H1 (cell line): ENCODE measurements around the gene ZDHHC8. TPM values are rescaled to one million over a fixed set of nuclear protein-coding genes. Genes with fewer than 3 reads are reported as not detected.

Experiments
- CTCF ChIA-PET: fragments of 300-600 bp; sonication (Branson Sonifier 250); formaldehyde crosslinking; loops from one replicate; lab custom pipeline; 2021; ENCODE audit not compliant: partially characterized antibody; lab: Charles Lee
- POLR2A ChIA-PET: fragments of 300-600 bp; sonication (Branson Sonifier 250); formaldehyde crosslinking; loops from one replicate; lab custom pipeline; 2021; ENCODE audit warnings: inconsistent platforms; ENCODE audit not compliant: partially characterized antibody; lab: Charles Lee
- DNase-seq, 2 experiments: peaks; one replicate each; pipeline versions ENCODE4 v3.0.0 to v3.0.0-alpha.2; 2010 to 2022; ENCODE audit warnings: low spot score in 2 of 2, low read depth in 1 of 2, mixed read lengths in 1 of 2
- FAIRE-seq: peaks from 2 replicates; lab custom pipeline; 2011; peaks lifted over from hg19 to GRCh38; lab: Jason Lieb, UNC
- H2AFZ ChIP-seq: 2 replicates; pipeline ENCODE4 v1.8.1; 2012; ENCODE audit warnings: low read length, inconsistent platforms
- H2AK5ac ChIP-seq: 2 replicates; pipeline ENCODE4 v1.6.1; 2013; ENCODE audit warnings: low read depth, low read length
- H2BK120ac ChIP-seq: replicated peaks from 2 replicates; pipeline ENCODE3; 2013; ENCODE audit warnings: low read depth, low read length, inconsistent platforms
- H2BK12ac ChIP-seq: 2 replicates; pipeline ENCODE4 v1.6.1; 2013; ENCODE audit warnings: low read depth, low read length
- H2BK15ac ChIP-seq: 2 replicates; pipeline ENCODE4 v1.6.1; 2013; ENCODE audit warnings: low read length
- H2BK20ac ChIP-seq: 2 replicates; pipeline ENCODE4 v1.6.1; 2013; ENCODE audit warnings: low read length
- H2BK5ac ChIP-seq: 2 replicates; pipeline ENCODE4 v1.6.1; 2013; ENCODE audit warnings: low read depth, low read length
- H3K14ac ChIP-seq: 2 replicates; pipeline ENCODE4 v1.6.1; 2013; ENCODE audit warnings: inconsistent platforms; ENCODE audit not compliant: insufficient read length
- H3K18ac ChIP-seq: 2 replicates; pipeline ENCODE4 v1.6.1; 2013; ENCODE audit warnings: low read length; ENCODE audit errors: extremely low read depth
- H3K23ac ChIP-seq: 2 replicates; pipeline ENCODE4 v1.6.1; 2013; ENCODE audit warnings: inconsistent platforms; ENCODE audit not compliant: insufficient read length
- H3K23me2 ChIP-seq: 2 replicates; pipeline ENCODE4 v1.6.1; 2013; ENCODE audit warnings: low read depth, low read length
- H3K27ac ChIP-seq: 2 replicates; pipeline ENCODE4 v1.6.1; 2011; ENCODE audit warnings: low read depth, low read length, inconsistent platforms
- H3K27me3 ChIP-seq, 4 experiments: replicated peaks in 1 of 4; 1 replicate in 1 of 4; 2 replicates in 3 of 4; pipeline versions ENCODE4 v1.6.1 to v1.8.1; 2011 to 2013; ENCODE audit warnings: low read length in 3 of 4, mild to moderate bottlenecking in 3 of 4, inconsistent platforms in 2 of 4, mixed read lengths in 2 of 4, moderate library complexity in 1 of 4; ENCODE audit not compliant: control insufficient read depth in 3 of 4, insufficient read depth in 3 of 4; ENCODE audit errors: extremely low read depth in 1 of 4
- H3K36me3 ChIP-seq, 4 experiments: 2 replicates each; pipeline versions ENCODE4 v1.6.1 to v1.8.1; 2011 to 2013; ENCODE audit warnings: mild to moderate bottlenecking in 4 of 4, low read length in 3 of 4, moderate library complexity in 2 of 4, control low read depth in 1 of 4, inconsistent platforms in 1 of 4; ENCODE audit not compliant: insufficient read depth in 4 of 4, control insufficient read depth in 2 of 4
- H3K4ac ChIP-seq: replicated peaks from 2 replicates; pipeline ENCODE3; 2013; ENCODE audit warnings: low read length, low read depth, mixed read lengths, inconsistent platforms; ENCODE audit not compliant: insufficient read length
- H3K4me1 ChIP-seq, 4 experiments: replicated peaks in 1 of 4; 1 replicate in 1 of 4; 2 replicates in 3 of 4; pipeline versions ENCODE4 v1.6.1 to v1.8.1; 2011 to 2013; ENCODE audit warnings: low read length in 3 of 4, inconsistent platforms in 2 of 4, mixed read lengths in 1 of 4; ENCODE audit not compliant: insufficient read depth in 4 of 4, control insufficient read depth in 3 of 4
- H3K4me2 ChIP-seq, 2 experiments: 2 replicates each; pipeline versions ENCODE4 v1.6.1 to v1.8.1; 2011 to 2013; ENCODE audit warnings: low read depth in 2 of 2, low read length in 2 of 2, control low read depth in 1 of 2, inconsistent platforms in 1 of 2, mild to moderate bottlenecking in 1 of 2; ENCODE audit not compliant: insufficient read depth in 1 of 2
- H3K4me3 ChIP-seq, 4 experiments: fragments of 200-600, 300-600 bp in 1 of 4; sonication (generic), shearing (Covaris generic), sonication (Bioruptor Twin) in 1 of 4; 2 replicates each; pipeline versions ENCODE4 v1.5.1 to v1.8.1; 2011 to 2016; ENCODE audit warnings: low read length in 4 of 4, low read depth in 3 of 4, control low read depth in 2 of 4, inconsistent platforms in 2 of 4, mild to moderate bottlenecking in 2 of 4, mixed read lengths in 1 of 4, moderate library complexity in 1 of 4; ENCODE audit not compliant: insufficient read depth in 2 of 4; ENCODE audit errors: extremely low read depth in 1 of 4
- H3K56ac ChIP-seq: replicated peaks from 2 replicates; pipeline ENCODE3; 2013; ENCODE audit warnings: low read depth, mild to moderate bottlenecking, mixed read lengths, low read length, inconsistent platforms; ENCODE audit not compliant: insufficient read length
- H3K79me1 ChIP-seq: 2 replicates; pipeline ENCODE4 v1.6.1; 2013; ENCODE audit warnings: low read depth, low read length, control low read depth
- H3K79me2 ChIP-seq, 2 experiments: 2 replicates each; pipeline versions ENCODE4 v1.6.1 to v1.8.1; 2012 to 2013; ENCODE audit warnings: low read length in 2 of 2, mild to moderate bottlenecking in 2 of 2, inconsistent platforms in 1 of 2; ENCODE audit not compliant: insufficient read depth in 2 of 2, control insufficient read depth in 1 of 2
- H3K9ac ChIP-seq, 4 experiments: replicated peaks in 1 of 4; 1 replicate in 1 of 4; 2 replicates in 3 of 4; pipeline versions ENCODE4 v1.6.1 to v1.8.1; 2011 to 2013; ENCODE audit warnings: low read depth in 3 of 4, low read length in 3 of 4, control low read depth in 2 of 4, mild to moderate bottlenecking in 2 of 4, moderate library complexity in 2 of 4, inconsistent platforms in 1 of 4; ENCODE audit errors: extremely low read depth in 1 of 4
- H3K9me3 ChIP-seq, 2 experiments: 2 replicates each; pipeline versions ENCODE4 v1.6.1 to v1.8.1; 2012 to 2013; ENCODE audit warnings: mild to moderate bottlenecking in 2 of 2, moderate library complexity in 2 of 2, control low read depth in 1 of 2, inconsistent platforms in 1 of 2, low read depth in 1 of 2, low read length in 1 of 2, mixed read lengths in 1 of 2; ENCODE audit not compliant: insufficient read depth in 2 of 2
- H4K20me1 ChIP-seq, 2 experiments: replicated peaks in 1 of 2; 2 replicates each; pipeline versions ENCODE3 to v1.8.1; 2011 to 2013; ENCODE audit warnings: inconsistent platforms in 2 of 2, low read length in 2 of 2, mild to moderate bottlenecking in 1 of 2; ENCODE audit not compliant: insufficient read depth in 2 of 2, control insufficient read depth in 1 of 2
- H4K5ac ChIP-seq: 2 replicates; pipeline ENCODE4 v1.6.1; 2013; ENCODE audit warnings: low read length, low read depth, mixed read lengths, inconsistent platforms; ENCODE audit not compliant: insufficient read length
- H4K8ac ChIP-seq: 2 replicates; pipeline ENCODE4 v1.8.0; 2013; ENCODE audit warnings: mild to moderate bottlenecking, moderate library complexity, low read length, inconsistent platforms; ENCODE audit not compliant: insufficient read depth; ENCODE audit errors: extremely low read depth
- H4K91ac ChIP-seq: replicated peaks from 2 replicates; pipeline ENCODE3; 2013; ENCODE audit warnings: low read length, mixed read lengths, inconsistent platforms; ENCODE audit not compliant: insufficient read length
- ASH2L ChIP-seq: fragments of 200-600, 300-600 bp; sonication (generic); IDR thresholded peaks from one replicate; pipeline ENCODE4 v1.7.1; 2017; ENCODE audit warnings: low read length
- CTBP2 ChIP-seq: IDR thresholded peaks from 2 replicates; pipeline ENCODE4 v1.7.0; 2011; ENCODE audit warnings: borderline replicate concordance, mild to moderate bottlenecking, moderate library complexity, mixed read lengths, low read length; ENCODE audit not compliant: insufficient read depth, insufficient read length
- EGR1 ChIP-seq: IDR thresholded peaks from 2 replicates; pipeline ENCODE4 v1.6.1; 2011; ENCODE audit warnings: low read depth, low read length, borderline replicate concordance
- GABPA ChIP-seq: IDR thresholded peaks from 2 replicates; pipeline ENCODE4 v1.6.1; 2011; ENCODE audit warnings: mild to moderate bottlenecking, low read length, moderate library complexity, borderline replicate concordance; ENCODE audit not compliant: insufficient read depth
- POLR2AphosphoS5 ChIP-seq: IDR thresholded peaks from 2 replicates; pipeline ENCODE4 v1.6.1; 2011; ENCODE audit warnings: low read depth, low read length
- SIX5 ChIP-seq: IDR thresholded peaks from 2 replicates; pipeline ENCODE4 v1.6.1; 2011; ENCODE audit warnings: mild to moderate bottlenecking, low read depth, low read length
- WGBS, 2 experiments: shearing (Covaris generic) in 1 of 2; methylation state at CpG; one replicate each; pipeline versions ENCODE4 v1.1.6 to v1.1.7; 2013 to 2015; ENCODE audit warnings: low lambda C conversion rate in 2 of 2, mixed read lengths in 2 of 2, inconsistent platforms in 1 of 2, low coverage in 1 of 2, missing lambda C conversion rate in 1 of 2; ENCODE audit not compliant: insufficient replicate concordance in 2 of 2, insufficient coverage in 1 of 2, insufficient read length in 1 of 2; ENCODE audit errors: extremely low coverage in 1 of 2, missing lambda C conversion rate in 1 of 2; 5-methylcytosine and 5-hydroxymethylcytosine counted together
- polyA plus RNA-seq, 7 experiments: library from polyadenylated mRNA; depleted of rRNA in 3 of 7; stranded (reverse) in 5 of 7; unstranded in 2 of 7; fragments of >200 nt in 5 of 7; fragments of 200-250 nt in 2 of 7; gene quantifications; 1 replicate in 5 of 7; 2 replicates in 1 of 7; 4 replicates in 1 of 7; pipeline versions ENCODE4 v1.2.1 to v1.2.3, GENCODE V29; 2011 to 2013; ENCODE audit warnings: missing spikeins in 2 of 7, mixed read lengths in 2 of 7
- total RNA-seq: library from RNA; stranded (reverse); fragmentation: NEBNext Ultra II Directional; extraction: Animal tissue kit (Norgen Biotek cat#: 25700); gene quantifications from 2 replicates; pipeline ENCODE4 v1.2.1, GENCODE V29; 2021

Gene ZDHHC8
- total and polyA plus RNA-seq, 2 of the 8 experiments (the other 6 are each of a cell fraction or from before 2014, with no cell fraction given) = 18.6 to 65.6 TPM

DNA sequence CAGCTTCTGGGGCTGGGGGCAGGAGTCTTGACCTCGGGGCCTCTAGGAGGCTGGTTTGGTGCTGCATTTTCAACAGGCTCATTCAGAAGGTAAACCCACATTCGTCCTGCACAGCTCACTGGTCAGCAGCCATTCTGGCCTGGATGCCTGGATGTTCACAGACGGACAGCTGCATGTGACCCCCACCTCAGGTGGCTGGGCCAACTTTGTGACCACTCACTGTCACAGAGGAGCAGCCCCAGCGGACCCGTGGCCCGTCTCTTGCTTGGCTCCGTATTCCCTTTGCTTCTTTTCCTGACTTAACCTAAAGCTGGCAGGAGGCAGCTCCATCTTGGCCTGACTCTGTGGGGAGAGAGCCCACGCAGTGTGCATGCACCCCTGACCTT is 43.3 kb upstream of the ZDHHC8 start:
- ChIA-PET POLR2A (interaction anchor here (1.1 to 29.4 kb wide), 4 partner anchors 8 to 23 kb away, joined by 3 to 598 read pairs (median 9); partner anchors contain the start of genes DGCR8, RANBP1 and TRMT2A), CTCF (interaction anchor here (0.6 to 4.3 kb wide), 7 partner anchors 18 to 311 kb away, joined by 3 to 18 read pairs (median 3); no protein-coding TSS in a partner anchor)
- WGBS, 2 experiments = 92% methylated on average over 8 of the region's 8 CpGs; no CpG with 5 or more reads in 1 of the 2 experiments
- H2BK20ac ChIP-seq = no peak overlapping the region
- no peak overlapping the region for H4K5ac ChIP-seq
- TF ChIP-seq EGR1 (no peak), POLR2AphosphoS5 (peak; percentile 51; the same call in 1 of the 2 replicates), ASH2L (no peak), GABPA (no peak), SIX5 (no peak), CTBP2 (no peak)
- H2BK12ac ChIP-seq = no peak overlapping the region
- no peak overlapping the region for H3K14ac ChIP-seq
- H3K4me1 ChIP-seq = peaks cover 0 to 2% (median 0%) of the 10 kb centered on the region in 4 experiments; a peak in 1 of 7 replicates
- no peak overlapping the region for H3K4ac ChIP-seq
- peak overlapping the region; percentile 58; the same call in 1 of the 2 replicates for H4K8ac ChIP-seq
- H4K91ac ChIP-seq = no peak overlapping the region
- peaks cover 9 to 41% of the 10 kb centered on the region in 2 experiments for H3K79me2 ChIP-seq
- H3K18ac ChIP-seq = no peak overlapping the region
- H2BK120ac ChIP-seq = no peak overlapping the region
- H2BK15ac ChIP-seq = no peak overlapping the region
- H3K9me3 ChIP-seq = no peaks in the 10 kb centered on the region; a peak in 1 of 4 replicates
- no peak overlapping the region for H3K27ac ChIP-seq
- H2AK5ac ChIP-seq = no peak overlapping the region
- no peaks in the 10 kb centered on the region for H3K23me2 ChIP-seq
- H3K79me1 ChIP-seq = peaks cover 27% of the 10 kb centered on the region
- no peak overlapping the region for H3K23ac ChIP-seq
- no peak overlapping the region for H2BK5ac ChIP-seq
- no peak overlapping the region for H3K9ac ChIP-seq
- peaks cover 30 to 55% of the 10 kb centered on the region in 2 experiments for H4K20me1 ChIP-seq
- no peak overlapping the region for H3K56ac ChIP-seq
- FAIRE-seq = no peak
- no peak overlapping the region for H3K4me2 ChIP-seq
- no peaks in the 10 kb centered on the region for H3K27me3 ChIP-seq
- peaks cover 65 to 76% (median 72%) of the 10 kb centered on the region in 4 experiments for H3K36me3 ChIP-seq
- no peak overlapping the region for H3K4me3 ChIP-seq
- H2AFZ ChIP-seq = no peak overlapping the region
- DNase-seq = no peak
